HepG2 (cell line): ENCODE results near the gene RPS6KA2. TPM values are rescaled to one million over a fixed set of nuclear protein-coding genes. Genes with fewer than 3 reads are reported as not detected.

Source experiments
- ATRX ChIP-seq: sonication (generic); formaldehyde crosslinking; IDR thresholded peaks from 2 replicates; pipeline ENCODE4 v1.4.0; 2020; ENCODE audit warnings: missing genetic modification reagents, borderline replicate concordance
- CBX5 ChIP-seq: sonication (generic); formaldehyde crosslinking; IDR thresholded peaks from 2 replicates; pipeline ENCODE4 v1.4.0; 2020; ENCODE audit warnings: missing genetic modification reagents, borderline replicate concordance
- GRHL1 ChIP-seq: sonication (generic); formaldehyde crosslinking; conservative IDR thresholded peaks from 2 replicates; pipeline ENCODE4 v1.8.0; 2022; ENCODE audit warnings: missing genetic modification reagents
- GTF2F1 ChIP-seq: fragments of 150-350 bp; IDR thresholded peaks from 2 replicates; pipeline ENCODE4 v1.6.1; 2014; ENCODE audit warnings: low read length
- KMT2B ChIP-seq: IDR thresholded peaks from 2 replicates; pipeline ENCODE4 v1.6.1; 2016; ENCODE audit warnings: missing genetic modification reagents, missing compliant biosample characterization
- MED1 ChIP-seq: sonication (generic); formaldehyde crosslinking; IDR thresholded peaks from 2 replicates; pipeline ENCODE4 v1.4.0; 2020; ENCODE audit warnings: missing genetic modification reagents
- REPIN1 ChIP-seq: sonication (generic); formaldehyde crosslinking; IDR thresholded peaks from 2 replicates; pipeline ENCODE4 v1.8.0; 2022; ENCODE audit warnings: missing genetic modification reagents, low read depth, mild to moderate bottlenecking, borderline replicate concordance
- TBX3 ChIP-seq: fragments of 450-650 bp; IDR thresholded peaks from 2 replicates; pipeline ENCODE4 v1.6.1; 2017; ENCODE audit warnings: antibody characterized with exemption, mild to moderate bottlenecking, inconsistent platforms, borderline replicate concordance
- ZBTB25 ChIP-seq: IDR thresholded peaks from 2 replicates; pipeline ENCODE4 v1.6.1; 2018; ENCODE audit warnings: missing genetic modification reagents
- ZBTB26 ChIP-seq: IDR thresholded peaks from 2 replicates; pipeline ENCODE4 v1.6.1; 2016; ENCODE audit warnings: missing compliant biosample characterization, missing genetic modification reagents, borderline replicate concordance
- ZC3H4 ChIP-seq: sonication (generic); formaldehyde crosslinking; IDR thresholded peaks from 2 replicates; pipeline ENCODE4 v1.4.0; 2020; ENCODE audit warnings: missing genetic modification reagents, borderline replicate concordance
- ZNF251 ChIP-seq: sonication (generic); formaldehyde crosslinking; IDR thresholded peaks from 2 replicates; pipeline ENCODE4 v1.9.0; 2021; ENCODE audit warnings: mild to moderate bottlenecking, missing genetic modification reagents
- ZNF431 ChIP-seq: sonication (generic); formaldehyde crosslinking; IDR thresholded peaks from 2 replicates; pipeline ENCODE4 v1.9.0; 2022; ENCODE audit warnings: missing genetic modification reagents, low read depth, mild to moderate bottlenecking, borderline replicate concordance
- ZNF460 ChIP-seq: sonication (generic); formaldehyde crosslinking; IDR thresholded peaks from 2 replicates; pipeline ENCODE4 v1.5.1; 2020; ENCODE audit warnings: missing genetic modification reagents, mild to moderate bottlenecking, borderline replicate concordance
- ZNF770 ChIP-seq: sonication (generic); formaldehyde crosslinking; IDR thresholded peaks from 2 replicates; pipeline ENCODE4 v1.5.0; 2020; ENCODE audit warnings: mild to moderate bottlenecking, missing genetic modification reagents
- ZNF782 ChIP-seq: sonication (generic); formaldehyde crosslinking; IDR thresholded peaks from 2 replicates; pipeline ENCODE4 v1.4.0; 2020; ENCODE audit warnings: missing genetic modification reagents, mild to moderate bottlenecking, borderline replicate concordance
- ZSCAN22 ChIP-seq: sonication (generic); formaldehyde crosslinking; IDR thresholded peaks from 2 replicates; pipeline ENCODE4 v1.4.0; 2020; ENCODE audit warnings: mild to moderate bottlenecking, missing genetic modification reagents
- polyA plus RNA-seq, 8 experiments: library from polyadenylated mRNA; depleted of rRNA in 3 of 8; stranded (reverse) in 7 of 8; unstranded in 1 of 8; fragments of >200 nt; fragmentation: Illumina TruSeq in 4 of 8; extraction: Trizol in 4 of 8; gene quantifications; 2 replicates each; pipeline versions ENCODE4 v1.2.1 to v1.2.3, GENCODE V29; 2011 to 2016; ENCODE audit warnings: low read depth in 4 of 8, missing spikeins in 1 of 8, mixed read lengths in 1 of 8; ENCODE audit not compliant: insufficient read depth in 1 of 8
- total RNA-seq, 5 experiments: library from RNA; depleted of rRNA; stranded (reverse); fragments of >200 nt; fragmentation: Illumina TruSeq; extraction: Trizol; gene quantifications; 2 replicates each; pipeline ENCODE4 v1.2.3, GENCODE V29; 2016; ENCODE audit warnings: low read depth in 1 of 5
- TF ChIP-seq, protein P1 (sequence below): fragments of 450-650 bp; IDR thresholded peaks from 2 replicates; pipeline ENCODE4 v1.6.1; 2017; ENCODE audit warnings: mild to moderate bottlenecking
- TF ChIP-seq, protein P2 (sequence below): sonication (generic); formaldehyde crosslinking; IDR thresholded peaks from 2 replicates; pipeline ENCODE4 v1.8.1; 2023; ENCODE audit warnings: mild to moderate bottlenecking, missing genetic modification reagents

Gene RPS6KA2
- total and polyA plus RNA-seq, 2 of the 13 experiments (the other 11 are each of a cell fraction or from before 2014, with no cell fraction given) = 0.22 to 0.38 TPM

GRCh38 chr6:166360243-166361076 lies 266.6 kb downstream of the RPS6KA2 start (continued):
- TF ChIP-seq ZBTB25 (no peak), ZNF770 (CRISPR knock-in tag) (no peak), ZBTB26 (CRISPR knock-in tag) (no peak), CBX5 (no peak), ATRX (CRISPR knock-in tag) (no peak), ZC3H4 (CRISPR knock-in tag) (no peak; the same call in 1 of the 2 replicates), KMT2B (CRISPR knock-in tag) (no peak), REPIN1 (CRISPR knock-in tag) (no peak), TBX3 (no peak), ZNF251 (CRISPR knock-in tag) (no peak), ZNF782 (CRISPR knock-in tag) (no peak), ZNF460 (no peak), ZNF431 (no peak), MED1 (CRISPR knock-in tag) (no peak), GRHL1 (CRISPR knock-in tag) (no peak), ZSCAN22 (CRISPR knock-in tag) (no peak), GTF2F1 (0 out of 2 replicates have a peak, but pooled peaks have one; percentile 4)
- TF ChIP-seq, protein P1, sequence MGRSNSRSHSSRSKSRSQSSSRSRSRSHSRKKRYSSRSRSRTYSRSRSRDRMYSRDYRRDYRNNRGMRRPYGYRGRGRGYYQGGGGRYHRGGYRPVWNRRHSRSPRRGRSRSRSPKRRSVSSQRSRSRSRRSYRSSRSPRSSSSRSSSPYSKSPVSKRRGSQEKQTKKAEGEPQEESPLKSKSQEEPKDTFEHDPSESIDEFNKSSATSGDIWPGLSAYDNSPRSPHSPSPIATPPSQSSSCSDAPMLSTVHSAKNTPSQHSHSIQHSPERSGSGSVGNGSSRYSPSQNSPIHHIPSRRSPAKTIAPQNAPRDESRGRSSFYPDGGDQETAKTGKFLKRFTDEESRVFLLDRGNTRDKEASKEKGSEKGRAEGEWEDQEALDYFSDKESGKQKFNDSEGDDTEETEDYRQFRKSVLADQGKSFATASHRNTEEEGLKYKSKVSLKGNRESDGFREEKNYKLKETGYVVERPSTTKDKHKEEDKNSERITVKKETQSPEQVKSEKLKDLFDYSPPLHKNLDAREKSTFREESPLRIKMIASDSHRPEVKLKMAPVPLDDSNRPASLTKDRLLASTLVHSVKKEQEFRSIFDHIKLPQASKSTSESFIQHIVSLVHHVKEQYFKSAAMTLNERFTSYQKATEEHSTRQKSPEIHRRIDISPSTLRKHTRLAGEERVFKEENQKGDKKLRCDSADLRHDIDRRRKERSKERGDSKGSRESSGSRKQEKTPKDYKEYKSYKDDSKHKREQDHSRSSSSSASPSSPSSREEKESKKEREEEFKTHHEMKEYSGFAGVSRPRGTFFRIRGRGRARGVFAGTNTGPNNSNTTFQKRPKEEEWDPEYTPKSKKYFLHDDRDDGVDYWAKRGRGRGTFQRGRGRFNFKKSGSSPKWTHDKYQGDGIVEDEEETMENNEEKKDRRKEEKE = no peak
- TF ChIP-seq, protein P2, sequence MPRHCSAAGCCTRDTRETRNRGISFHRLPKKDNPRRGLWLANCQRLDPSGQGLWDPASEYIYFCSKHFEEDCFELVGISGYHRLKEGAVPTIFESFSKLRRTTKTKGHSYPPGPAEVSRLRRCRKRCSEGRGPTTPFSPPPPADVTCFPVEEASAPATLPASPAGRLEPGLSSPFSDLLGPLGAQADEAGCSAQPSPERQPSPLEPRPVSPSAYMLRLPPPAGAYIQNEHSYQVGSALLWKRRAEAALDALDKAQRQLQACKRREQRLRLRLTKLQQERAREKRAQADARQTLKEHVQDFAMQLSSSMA (CRISPR knock-in tag) = no peak
